H1 (cell line): ENCODE data around the gene TMEM252. TPM values are rescaled to one million over a fixed set of nuclear protein-coding genes. Genes with fewer than 3 reads are reported as not detected.

Experiments
- CTCF ChIA-PET: fragments of 300-600 bp; sonication (Branson Sonifier 250); formaldehyde crosslinking; loops from one replicate; lab custom pipeline; 2021; ENCODE audit not compliant: partially characterized antibody; lab: Charles Lee
- POLR2A ChIA-PET: fragments of 300-600 bp; sonication (Branson Sonifier 250); formaldehyde crosslinking; loops from one replicate; lab custom pipeline; 2021; ENCODE audit warnings: inconsistent platforms; ENCODE audit not compliant: partially characterized antibody; lab: Charles Lee
- DNase-seq, 2 experiments: peaks; one replicate each; pipeline versions ENCODE4 v3.0.0 to v3.0.0-alpha.2; 2010 to 2022; ENCODE audit warnings: low spot score in 2 of 2, low read depth in 1 of 2, mixed read lengths in 1 of 2
- FAIRE-seq: peaks from 2 replicates; lab custom pipeline; 2011; peaks lifted over from hg19 to GRCh38; lab: Jason Lieb, UNC
- H2AFZ ChIP-seq: 2 replicates; pipeline ENCODE4 v1.8.1; 2012; ENCODE audit warnings: low read length, inconsistent platforms
- H2AK5ac ChIP-seq: 2 replicates; pipeline ENCODE4 v1.6.1; 2013; ENCODE audit warnings: low read depth, low read length
- H2BK120ac ChIP-seq: replicated peaks from 2 replicates; pipeline ENCODE3; 2013; ENCODE audit warnings: low read depth, low read length, inconsistent platforms
- H2BK12ac ChIP-seq: 2 replicates; pipeline ENCODE4 v1.6.1; 2013; ENCODE audit warnings: low read depth, low read length
- H2BK15ac ChIP-seq: 2 replicates; pipeline ENCODE4 v1.6.1; 2013; ENCODE audit warnings: low read length
- H2BK20ac ChIP-seq: 2 replicates; pipeline ENCODE4 v1.6.1; 2013; ENCODE audit warnings: low read length
- H2BK5ac ChIP-seq: 2 replicates; pipeline ENCODE4 v1.6.1; 2013; ENCODE audit warnings: low read depth, low read length
- H3K14ac ChIP-seq: 2 replicates; pipeline ENCODE4 v1.6.1; 2013; ENCODE audit warnings: inconsistent platforms; ENCODE audit not compliant: insufficient read length
- H3K18ac ChIP-seq: 2 replicates; pipeline ENCODE4 v1.6.1; 2013; ENCODE audit warnings: low read length; ENCODE audit errors: extremely low read depth
- H3K23ac ChIP-seq: 2 replicates; pipeline ENCODE4 v1.6.1; 2013; ENCODE audit warnings: inconsistent platforms; ENCODE audit not compliant: insufficient read length
- H3K23me2 ChIP-seq: 2 replicates; pipeline ENCODE4 v1.6.1; 2013; ENCODE audit warnings: low read depth, low read length
- H3K27ac ChIP-seq: 2 replicates; pipeline ENCODE4 v1.6.1; 2011; ENCODE audit warnings: low read depth, low read length, inconsistent platforms
- H3K27me3 ChIP-seq, 4 experiments: replicated peaks in 1 of 4; 1 replicate in 1 of 4; 2 replicates in 3 of 4; pipeline versions ENCODE4 v1.6.1 to v1.8.1; 2011 to 2013; ENCODE audit warnings: low read length in 3 of 4, mild to moderate bottlenecking in 3 of 4, inconsistent platforms in 2 of 4, mixed read lengths in 2 of 4, moderate library complexity in 1 of 4; ENCODE audit not compliant: control insufficient read depth in 3 of 4, insufficient read depth in 3 of 4; ENCODE audit errors: extremely low read depth in 1 of 4
- H3K36me3 ChIP-seq, 4 experiments: 2 replicates each; pipeline versions ENCODE4 v1.6.1 to v1.8.1; 2011 to 2013; ENCODE audit warnings: mild to moderate bottlenecking in 4 of 4, low read length in 3 of 4, moderate library complexity in 2 of 4, control low read depth in 1 of 4, inconsistent platforms in 1 of 4; ENCODE audit not compliant: insufficient read depth in 4 of 4, control insufficient read depth in 2 of 4
- H3K4ac ChIP-seq: replicated peaks from 2 replicates; pipeline ENCODE3; 2013; ENCODE audit warnings: low read length, low read depth, mixed read lengths, inconsistent platforms; ENCODE audit not compliant: insufficient read length
- H3K4me1 ChIP-seq, 4 experiments: replicated peaks in 1 of 4; 1 replicate in 1 of 4; 2 replicates in 3 of 4; pipeline versions ENCODE4 v1.6.1 to v1.8.1; 2011 to 2013; ENCODE audit warnings: low read length in 3 of 4, inconsistent platforms in 2 of 4, mixed read lengths in 1 of 4; ENCODE audit not compliant: insufficient read depth in 4 of 4, control insufficient read depth in 3 of 4
- H3K4me2 ChIP-seq, 2 experiments: 2 replicates each; pipeline versions ENCODE4 v1.6.1 to v1.8.1; 2011 to 2013; ENCODE audit warnings: low read depth in 2 of 2, low read length in 2 of 2, control low read depth in 1 of 2, inconsistent platforms in 1 of 2, mild to moderate bottlenecking in 1 of 2; ENCODE audit not compliant: insufficient read depth in 1 of 2
- H3K4me3 ChIP-seq, 4 experiments: fragments of 200-600, 300-600 bp in 1 of 4; sonication (generic), shearing (Covaris generic), sonication (Bioruptor Twin) in 1 of 4; 2 replicates each; pipeline versions ENCODE4 v1.5.1 to v1.8.1; 2011 to 2016; ENCODE audit warnings: low read length in 4 of 4, low read depth in 3 of 4, control low read depth in 2 of 4, inconsistent platforms in 2 of 4, mild to moderate bottlenecking in 2 of 4, mixed read lengths in 1 of 4, moderate library complexity in 1 of 4; ENCODE audit not compliant: insufficient read depth in 2 of 4; ENCODE audit errors: extremely low read depth in 1 of 4
- H3K56ac ChIP-seq: replicated peaks from 2 replicates; pipeline ENCODE3; 2013; ENCODE audit warnings: low read depth, mild to moderate bottlenecking, mixed read lengths, low read length, inconsistent platforms; ENCODE audit not compliant: insufficient read length
- H3K79me1 ChIP-seq: 2 replicates; pipeline ENCODE4 v1.6.1; 2013; ENCODE audit warnings: low read depth, low read length, control low read depth
- H3K79me2 ChIP-seq, 2 experiments: 2 replicates each; pipeline versions ENCODE4 v1.6.1 to v1.8.1; 2012 to 2013; ENCODE audit warnings: low read length in 2 of 2, mild to moderate bottlenecking in 2 of 2, inconsistent platforms in 1 of 2; ENCODE audit not compliant: insufficient read depth in 2 of 2, control insufficient read depth in 1 of 2
- H3K9ac ChIP-seq, 4 experiments: replicated peaks in 1 of 4; 1 replicate in 1 of 4; 2 replicates in 3 of 4; pipeline versions ENCODE4 v1.6.1 to v1.8.1; 2011 to 2013; ENCODE audit warnings: low read depth in 3 of 4, low read length in 3 of 4, control low read depth in 2 of 4, mild to moderate bottlenecking in 2 of 4, moderate library complexity in 2 of 4, inconsistent platforms in 1 of 4; ENCODE audit errors: extremely low read depth in 1 of 4
- H3K9me3 ChIP-seq, 2 experiments: 2 replicates each; pipeline versions ENCODE4 v1.6.1 to v1.8.1; 2012 to 2013; ENCODE audit warnings: mild to moderate bottlenecking in 2 of 2, moderate library complexity in 2 of 2, control low read depth in 1 of 2, inconsistent platforms in 1 of 2, low read depth in 1 of 2, low read length in 1 of 2, mixed read lengths in 1 of 2; ENCODE audit not compliant: insufficient read depth in 2 of 2
- H4K20me1 ChIP-seq, 2 experiments: replicated peaks in 1 of 2; 2 replicates each; pipeline versions ENCODE3 to v1.8.1; 2011 to 2013; ENCODE audit warnings: inconsistent platforms in 2 of 2, low read length in 2 of 2, mild to moderate bottlenecking in 1 of 2; ENCODE audit not compliant: insufficient read depth in 2 of 2, control insufficient read depth in 1 of 2
- H4K5ac ChIP-seq: 2 replicates; pipeline ENCODE4 v1.6.1; 2013; ENCODE audit warnings: low read length, low read depth, mixed read lengths, inconsistent platforms; ENCODE audit not compliant: insufficient read length
- H4K8ac ChIP-seq: 2 replicates; pipeline ENCODE4 v1.8.0; 2013; ENCODE audit warnings: mild to moderate bottlenecking, moderate library complexity, low read length, inconsistent platforms; ENCODE audit not compliant: insufficient read depth; ENCODE audit errors: extremely low read depth
- H4K91ac ChIP-seq: replicated peaks from 2 replicates; pipeline ENCODE3; 2013; ENCODE audit warnings: low read length, mixed read lengths, inconsistent platforms; ENCODE audit not compliant: insufficient read length
- ATF3 ChIP-seq: IDR thresholded peaks from 2 replicates; pipeline ENCODE4 v1.6.1; 2011; ENCODE audit warnings: low read depth, mild to moderate bottlenecking, low read length; ENCODE audit not compliant: insufficient read depth
- BRCA1 ChIP-seq: IDR thresholded peaks from 2 replicates; pipeline ENCODE4 v1.6.1; 2012; ENCODE audit warnings: low read depth, low read length, improper control_type of control experiment
- JUND ChIP-seq: IDR thresholded peaks from 2 replicates; pipeline ENCODE4 v1.6.1; 2011; ENCODE audit warnings: mild to moderate bottlenecking, improper control_type of control experiment, low read length
- KDM4A ChIP-seq: IDR thresholded peaks from one replicate; pipeline ENCODE4 v1.7.1; 2012; ENCODE audit warnings: low read depth, mild to moderate bottlenecking, moderate library complexity, low read length, inconsistent platforms; ENCODE audit not compliant: severe bottlenecking
- RNF2 ChIP-seq: fragments of 200-900, 300-1000 bp; sonication (generic); IDR thresholded peaks from 2 replicates; pipeline ENCODE4 v1.7.1; 2016; ENCODE audit warnings: borderline replicate concordance, low read depth, mild to moderate bottlenecking, antibody characterized with exemption, low read length; ENCODE audit not compliant: poor library complexity, severe bottlenecking; ENCODE audit errors: missing control alignments
- SIN3A ChIP-seq, 2 experiments: IDR thresholded peaks in 1 of 2; conservative IDR thresholded peaks in 1 of 2; 2 replicates each; pipeline ENCODE4 v1.6.1; 2011 to 2012; ENCODE audit warnings: low read length in 2 of 2, improper control_type of control experiment in 1 of 2, low read depth in 1 of 2, mild to moderate bottlenecking in 1 of 2
- SP1 ChIP-seq: IDR thresholded peaks from 2 replicates; pipeline ENCODE4 v1.6.1; 2011; ENCODE audit warnings: low read depth, low read length
- whole genome bisulfite sequencing, 2 experiments: shearing (Covaris generic) in 1 of 2; methylation state at CpG; one replicate each; pipeline versions ENCODE4 v1.1.6 to v1.1.7; 2013 to 2015; ENCODE audit warnings: low lambda C conversion rate in 2 of 2, mixed read lengths in 2 of 2, inconsistent platforms in 1 of 2, low coverage in 1 of 2, missing lambda C conversion rate in 1 of 2; ENCODE audit not compliant: insufficient replicate concordance in 2 of 2, insufficient coverage in 1 of 2, insufficient read length in 1 of 2; ENCODE audit errors: extremely low coverage in 1 of 2, missing lambda C conversion rate in 1 of 2; 5-methylcytosine and 5-hydroxymethylcytosine counted together
- long read RNA-seq, 2 experiments: library from RNA in 1 of 2; library from capped mRNA in 1 of 2; stranded (forward); transcript quantifications; one replicate each; pipeline ENCODE4 v2.0.0, GENCODE V29; 2021; ENCODE audit warnings: inconsistent platforms in 1 of 2
- polyA minus RNA-seq, 3 experiments: library from RNA; depleted of rRNA, polyadenylated mRNA; stranded (reverse); fragments of >200 nt; gene quantifications; 1 replicate in 2 of 3; 2 replicates in 1 of 3; pipeline ENCODE4 v1.2.3, GENCODE V29; 2011
- polyA plus RNA-seq, 7 experiments: library from polyadenylated mRNA; depleted of rRNA in 3 of 7; stranded (reverse) in 5 of 7; unstranded in 2 of 7; fragments of >200 nt in 5 of 7; fragments of 200-250 nt in 2 of 7; gene quantifications; 1 replicate in 5 of 7; 2 replicates in 1 of 7; 4 replicates in 1 of 7; pipeline versions ENCODE4 v1.2.1 to v1.2.3, GENCODE V29; 2011 to 2013; ENCODE audit warnings: missing spikeins in 2 of 7, mixed read lengths in 2 of 7
- total RNA-seq: library from RNA; stranded (reverse); fragmentation: NEBNext Ultra II Directional; extraction: Animal tissue kit (Norgen Biotek cat#: 25700); gene quantifications from 2 replicates; pipeline ENCODE4 v1.2.1, GENCODE V29; 2021

The TMEM252 gene, protein sequence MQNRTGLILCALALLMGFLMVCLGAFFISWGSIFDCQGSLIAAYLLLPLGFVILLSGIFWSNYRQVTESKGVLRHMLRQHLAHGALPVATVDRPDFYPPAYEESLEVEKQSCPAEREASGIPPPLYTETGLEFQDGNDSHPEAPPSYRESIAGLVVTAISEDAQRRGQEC
- not detected in 2 replicates for total RNA-seq
- polyA plus RNA-seq (2011; rRNA removed): not detected in 2 replicates
- polyA plus RNA-seq (2011; cell fraction: cytosol; rRNA removed): not detected
- polyA plus RNA-seq (2011; cell fraction: nucleus; rRNA removed): not detected
- not detected in 4 replicates for polyA plus RNA-seq (2012, experiment 1 of 2)
- polyA plus RNA-seq (2012, experiment 2 of 2): not detected
- not detected for polyA plus RNA-seq (2013, experiment 1 of 2)
- polyA plus RNA-seq (2013, experiment 2 of 2): not detected
- not detected in 2 replicates for polyA minus RNA-seq (2011; rRNA and poly(A)+ RNA removed)
- polyA minus RNA-seq (2011; cell fraction: cytosol; rRNA and poly(A)+ RNA removed): not detected
- polyA minus RNA-seq (2011; cell fraction: nucleus; rRNA and poly(A)+ RNA removed): not detected
- long read RNA-seq, experiment 1: 0 reads
- long read RNA-seq, experiment 2: 0 reads

DNA sequence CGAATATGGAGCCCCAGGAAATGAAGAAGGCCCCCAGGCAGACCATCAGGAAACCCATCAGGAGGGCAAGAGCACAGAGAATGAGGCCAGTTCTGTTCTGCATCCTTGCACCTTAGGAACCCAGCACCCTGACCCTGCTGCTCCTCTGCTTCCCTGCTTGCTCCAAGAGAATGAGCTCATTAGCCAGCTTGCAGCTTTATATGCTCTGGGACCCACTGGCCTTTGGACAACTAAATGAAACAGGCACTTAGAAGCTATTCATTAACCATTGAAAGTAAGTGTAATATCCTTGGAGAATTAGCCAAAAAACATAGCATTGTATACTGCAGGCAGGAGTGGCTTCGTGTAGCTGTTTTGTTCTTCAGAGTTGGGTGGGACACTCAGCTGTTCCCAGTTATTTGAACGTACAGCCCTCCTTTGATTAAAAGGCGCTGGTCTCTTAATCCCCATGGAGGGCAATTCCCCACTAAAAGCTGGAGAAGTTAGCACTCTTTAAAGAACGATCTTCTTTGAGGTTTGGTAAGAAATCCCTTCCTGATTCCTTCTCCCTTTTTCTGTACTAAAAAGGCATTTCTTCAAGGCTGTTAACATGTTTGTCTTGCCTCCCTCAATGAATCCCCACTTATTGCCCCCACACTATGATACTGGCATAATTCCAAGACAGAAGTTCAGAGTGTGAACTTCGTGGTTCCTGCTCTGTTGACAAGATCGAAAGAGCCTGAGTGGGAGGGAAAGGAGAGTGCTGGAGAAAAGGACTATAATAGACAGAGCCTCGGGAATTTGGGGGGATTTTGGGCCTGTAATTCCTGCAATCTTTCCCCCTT lies at the start of gene TMEM252:
Gene TMEM252, minus strand, starts transcription at position 172 of the 824 bp plus-strand sequence. Its CDS starts 69 bp downstream, at position 103.
- 73% methylated on average over 8 of the region's 8 CpGs; no CpG with 5 or more reads in 1 of the 2 experiments for WGBS, 2 experiments
- H2BK20ac ChIP-seq: no peak within 1 kb of the TSS
- H3K9me3 ChIP-seq: no peaks in the 10 kb centered on the region
- no peak within 1 kb of the TSS for H2BK12ac ChIP-seq
- H2BK120ac ChIP-seq: no peak within 1 kb of the TSS
- H2BK5ac ChIP-seq: no peak within 1 kb of the TSS
- ChIA-PET POLR2A (interaction anchor here (0.7 kb wide), 1 partner anchor 38 kb away, joined by 3 read pairs; no protein-coding TSS in a partner anchor), CTCF (interaction anchor here (1.1 to 3.4 kb wide), 5 partner anchors 11 to 32 kb away, joined by 3 to 22 read pairs (median 8); no protein-coding TSS in a partner anchor)
- H4K20me1 ChIP-seq: no peaks in the 10 kb centered on the region
- H2AFZ ChIP-seq: no peak within 1 kb of the TSS
- no peak within 1 kb of the TSS for H3K4ac ChIP-seq
- no peak within 1 kb of the TSS for H3K23ac ChIP-seq
- H3K56ac ChIP-seq: no peak within 1 kb of the TSS
- H3K18ac ChIP-seq: no peak within 1 kb of the TSS
- no peak within 1 kb of the TSS for H3K27ac ChIP-seq
- TF ChIP-seq SP1 (no peak), ATF3 (no peak), JUND (no peak), RNF2 (no peak), SIN3A (conservative IDR thresholded peaks at IDR 0.05 in 1 of 2, IDR thresholded peaks at IDR 0.05 in 1 of 2; ENCODE audit: low read depth in 1 of 2, low read length in 2 of 2) (no peak), KDM4A (no peak), BRCA1 (no peak)
- no peak within 1 kb of the TSS for H3K4me3 ChIP-seq
- DNase-seq: no peak
- H3K4me1 ChIP-seq: no peaks in the 10 kb centered on the region
- H3K27me3 ChIP-seq: peaks cover 0 to 3% (median 2%) of the 10 kb centered on the region in 4 experiments; a peak in 3 of 7 replicates
- no peak for FAIRE-seq
- no peak within 1 kb of the TSS for H4K5ac ChIP-seq
- no peak within 1 kb of the TSS for H2BK15ac ChIP-seq
- no peak within 1 kb of the TSS for H3K14ac ChIP-seq
- no peak within 1 kb of the TSS for H2AK5ac ChIP-seq
- H3K4me2 ChIP-seq: no peak within 1 kb of the TSS
- no peaks in the 10 kb centered on the region for H3K36me3 ChIP-seq
- H3K9ac ChIP-seq: no peak within 1 kb of the TSS
- no peak within 1 kb of the TSS for H4K91ac ChIP-seq
- no peak within 1 kb of the TSS for H4K8ac ChIP-seq
- no peaks in the 10 kb centered on the region for H3K79me1 ChIP-seq
- H3K23me2 ChIP-seq: no peaks in the 10 kb centered on the region
- no peaks in the 10 kb centered on the region for H3K79me2 ChIP-seq
